Stimulated activated CD4-positive, alpha-beta T cell treated with anti-CD3 and anti-CD28 coated beads, Interleukin-2, amount 100 ng/mL, for 4 hours (primary cell): ENCODE data around the gene INO80.
"Not testable (repeated sequence)": the region's sequence is repeated elsewhere in the genome, so short reads cannot be mapped to it uniquely, and the experiment has no call there.

ENCODE experiments used
- DNase-seq: peaks from one replicate; pipeline ENCODE4 v3.0.0-alpha.2; 2020; ENCODE audit warnings: low read depth

The INO80 gene

GRCh38 chr15:40962317-40962716 is 153.8 kb downstream of the INO80 start:
- DNase-seq: not testable (repeated sequence)

GRCh38 chr15:40961740-40962139 is 154.3 kb downstream of the INO80 start:
- DNase-seq: not testable (repeated sequence)

GRCh38 chr15:40960925-40961324 is 155.2 kb downstream of the INO80 start:
- no peak for DNase-seq

GRCh38 chr15:40960151-40960885 is 155.8 kb downstream of the INO80 start:
- no peak for DNase-seq

GRCh38 chr15:40959331-40960141 is 156.5 kb downstream of the INO80 start:
- DNase-seq: no peak

GRCh38 chr15:40958723-40959122 is 157.4 kb downstream of the INO80 start:
- no peak for DNase-seq

- no peak for DNase-seq
Observed at GRCh38 chr15:40958146-40958545, 157.9 kb downstream of the INO80 start.

GRCh38 chr15:40957581-40958051 is 158.5 kb downstream of the INO80 start:
- DNase-seq: no peak

GRCh38 chr15:40957041-40957555 is 159.0 kb downstream of the INO80 start:
- DNase-seq: no peak

- no peak for DNase-seq
Observed at GRCh38 chr15:40956541-40956982, 159.5 kb downstream of the INO80 start.

GRCh38 chr15:40955930-40956540 is 160.0 kb downstream of the INO80 start:
- no peak for DNase-seq

GRCh38 chr15:40955141-40955903 is 160.8 kb downstream of the INO80 start:
- no peak for DNase-seq

GRCh38 chr15:40954158-40954848 is 161.8 kb downstream of the INO80 start:
- DNase-seq: not testable (repeated sequence)

- DNase-seq: no peak
Observed at GRCh38 chr15:40953713-40954074, 162.4 kb downstream of the INO80 start.

- peak; percentile 96 for DNase-seq
Observed at GRCh38 chr15:40952901-40953712, 163.0 kb downstream of the INO80 start, which contains the start of gene CHAC1. TSS of gene CHAC1 (plus strand) at chr15:40953471. CDS start at chr15:40953584, 113 bp downstream.

- DNase-seq: no peak
Observed at GRCh38 chr15:40952301-40952900, 163.7 kb downstream of the INO80 start.

GRCh38 chr15:40951764-40952163 is 164.3 kb downstream of the INO80 start:
- no peak for DNase-seq

GRCh38 chr15:40949756-40950207 is 166.3 kb downstream of the INO80 start:
- DNase-seq: no peak

- DNase-seq: no peak
Observed at GRCh38 chr15:40948706-40949473, 167.2 kb downstream of the INO80 start.
